Suprapubic skin (tissue), 3 donors: Measurements from ENCODE around the gene FOXN3.

Experiments used
- POLR2AphosphoS5 ChIP-seq, 3 donors: sonication (generic); formaldehyde crosslinking; IDR thresholded peaks; one replicate each; pipeline ENCODE4 v1.6.1; 2017; ENCODE audit warnings: antibody characterized with exemption in 3 of 3
- TF ChIP-seq, protein P1 (sequence below), 2 donors: fragments of 200-600 bp in 1 of 2; fragments of 450-650 bp in 1 of 2; sonication (generic) in 1 of 2; IDR thresholded peaks; one replicate each; pipeline ENCODE4 v1.5.1; 2016 to 2019; ENCODE audit warnings: antibody characterized with exemption in 2 of 2, mild to moderate bottlenecking in 1 of 2, moderate library complexity in 1 of 2

- TF ChIP-seq, protein P1, sequence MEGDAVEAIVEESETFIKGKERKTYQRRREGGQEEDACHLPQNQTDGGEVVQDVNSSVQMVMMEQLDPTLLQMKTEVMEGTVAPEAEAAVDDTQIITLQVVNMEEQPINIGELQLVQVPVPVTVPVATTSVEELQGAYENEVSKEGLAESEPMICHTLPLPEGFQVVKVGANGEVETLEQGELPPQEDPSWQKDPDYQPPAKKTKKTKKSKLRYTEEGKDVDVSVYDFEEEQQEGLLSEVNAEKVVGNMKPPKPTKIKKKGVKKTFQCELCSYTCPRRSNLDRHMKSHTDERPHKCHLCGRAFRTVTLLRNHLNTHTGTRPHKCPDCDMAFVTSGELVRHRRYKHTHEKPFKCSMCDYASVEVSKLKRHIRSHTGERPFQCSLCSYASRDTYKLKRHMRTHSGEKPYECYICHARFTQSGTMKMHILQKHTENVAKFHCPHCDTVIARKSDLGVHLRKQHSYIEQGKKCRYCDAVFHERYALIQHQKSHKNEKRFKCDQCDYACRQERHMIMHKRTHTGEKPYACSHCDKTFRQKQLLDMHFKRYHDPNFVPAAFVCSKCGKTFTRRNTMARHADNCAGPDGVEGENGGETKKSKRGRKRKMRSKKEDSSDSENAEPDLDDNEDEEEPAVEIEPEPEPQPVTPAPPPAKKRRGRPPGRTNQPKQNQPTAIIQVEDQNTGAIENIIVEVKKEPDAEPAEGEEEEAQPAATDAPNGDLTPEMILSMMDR (IDR thresholded peaks at IDR 0.05) = no peak
- no peak for TF ChIP-seq POLR2AphosphoS5 (IDR thresholded peaks at IDR 0.05)
Observed at GRCh38 chr14:89178376-89178775, 238.7 kb downstream of the FOXN3 start.
